PFSK-1 (cell line): ENCODE data around the gene SLC38A2.

Source experiments
- FOXP2 ChIP-seq: optimal IDR thresholded peaks from 2 replicates; pipeline ENCODE3; 2011; ENCODE audit warnings: borderline replicate concordance, control low read depth, inconsistent platforms; ENCODE audit not compliant: insufficient read depth; ENCODE audit errors: extremely low read length, extremely low read depth
- POLR2AphosphoS5 ChIP-seq: IDR thresholded peaks from 2 replicates; pipeline ENCODE4 v1.6.1; 2012; ENCODE audit warnings: low read depth, mild to moderate bottlenecking, control low read depth, low read length, moderate library complexity
- REST ChIP-seq, 2 experiments: IDR thresholded peaks; 2 replicates each; pipeline versions ENCODE4 v1.6.1 to v1.8.0; 2011 to 2012; ENCODE audit warnings: low read depth in 2 of 2, low read length in 2 of 2, control low read depth in 1 of 2, inconsistent platforms in 1 of 2, mild to moderate bottlenecking in 1 of 2, moderate library complexity in 1 of 2; ENCODE audit not compliant: insufficient read depth in 1 of 2
- SIN3A ChIP-seq: IDR thresholded peaks from 2 replicates; pipeline ENCODE4 v1.6.1; 2012; ENCODE audit warnings: mild to moderate bottlenecking, low read length, moderate library complexity, borderline replicate concordance; ENCODE audit not compliant: insufficient read depth
- TAF1 ChIP-seq: IDR thresholded peaks from 2 replicates; pipeline ENCODE4 v1.6.1; 2012; ENCODE audit warnings: low read length, control low read depth, borderline replicate concordance; ENCODE audit not compliant: insufficient read depth

SLC38A2 gene

GRCh38 chr12:46382408-46382963, 9.9 kb upstream of the SLC38A2 start:
- no peak for TF ChIP-seq FOXP2
- no peak for TF ChIP-seq SIN3A
- TF ChIP-seq TAF1: no peak; the same call in 1 of the 2 replicates
- no peak for TF ChIP-seq REST (IDR thresholded peaks at IDR 0.05; ENCODE audit: insufficient read depth in 1 of 2, low read depth in 2 of 2, low read length in 2 of 2)
- TF ChIP-seq POLR2AphosphoS5: no peak

- TF ChIP-seq SIN3A (no peak), POLR2AphosphoS5 (no peak), FOXP2 (no peak), TAF1 (no peak), REST (IDR thresholded peaks at IDR 0.05; ENCODE audit: insufficient read depth in 1 of 2, low read depth in 2 of 2, low read length in 2 of 2) (no peak)
Measured at GRCh38 chr12:46380881-46381280, 8.3 kb upstream of the SLC38A2 start.

GRCh38 chr12:46380022-46380796, 7.6 kb upstream of the SLC38A2 start:
- TF ChIP-seq TAF1 (no peak), REST (IDR thresholded peaks at IDR 0.05; ENCODE audit: insufficient read depth in 1 of 2, low read depth in 2 of 2, low read length in 2 of 2) (no peak), SIN3A (no peak), POLR2AphosphoS5 (no peak), FOXP2 (no peak)

- TF ChIP-seq FOXP2: no peak
- TF ChIP-seq SIN3A: no peak
- TF ChIP-seq TAF1: no peak
- no peak for TF ChIP-seq REST (IDR thresholded peaks at IDR 0.05; ENCODE audit: insufficient read depth in 1 of 2, low read depth in 2 of 2, low read length in 2 of 2)
- TF ChIP-seq POLR2AphosphoS5: no peak
Measured at GRCh38 chr12:46379352-46379751, 6.8 kb upstream of the SLC38A2 start.
